Stimulated activated CD4-positive, alpha-beta T cell treated with anti-CD3 and anti-CD28 coated beads, Interleukin-12 subunit alpha, Interleukin-12 subunit beta, amount 100 ng/mL, for 4 hours (primary cell): ENCODE measurements around the gene NID2.

Source experiments
- DNase-seq: peaks from one replicate; pipeline ENCODE4 v3.0.0-alpha.2; 2020

Gene NID2

DNA sequence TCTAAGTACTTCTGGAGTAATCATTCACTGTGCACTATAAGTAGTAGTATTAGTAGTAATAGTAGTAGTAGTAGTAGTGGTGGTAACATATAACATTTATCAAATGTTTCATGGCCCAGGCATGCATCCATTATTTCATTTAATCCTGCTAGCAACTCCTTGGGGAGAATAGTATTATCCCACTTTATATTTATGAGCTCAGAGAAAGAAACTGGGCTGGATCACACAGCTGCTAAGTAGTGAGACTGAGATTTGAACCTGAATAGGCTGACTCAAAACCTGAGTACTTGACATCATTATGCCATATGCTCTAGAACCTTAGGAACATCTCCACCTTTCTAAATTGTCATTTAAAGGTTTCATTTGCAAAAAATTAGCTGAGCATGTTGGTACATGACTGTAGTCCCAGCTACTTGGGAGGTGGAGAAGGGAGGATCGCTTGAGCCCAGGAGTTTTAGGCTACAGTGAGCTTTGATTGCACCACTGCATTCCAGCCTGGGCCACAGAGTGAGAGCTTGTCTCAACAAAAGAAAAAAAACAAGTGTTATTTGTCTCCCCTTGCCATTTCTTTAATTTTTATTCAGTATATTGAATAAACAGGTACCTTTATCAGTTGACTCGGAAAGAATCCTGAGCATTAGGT is 11.4 kb upstream of the NID2 start:
- DNase-seq, result no peak

DNA sequence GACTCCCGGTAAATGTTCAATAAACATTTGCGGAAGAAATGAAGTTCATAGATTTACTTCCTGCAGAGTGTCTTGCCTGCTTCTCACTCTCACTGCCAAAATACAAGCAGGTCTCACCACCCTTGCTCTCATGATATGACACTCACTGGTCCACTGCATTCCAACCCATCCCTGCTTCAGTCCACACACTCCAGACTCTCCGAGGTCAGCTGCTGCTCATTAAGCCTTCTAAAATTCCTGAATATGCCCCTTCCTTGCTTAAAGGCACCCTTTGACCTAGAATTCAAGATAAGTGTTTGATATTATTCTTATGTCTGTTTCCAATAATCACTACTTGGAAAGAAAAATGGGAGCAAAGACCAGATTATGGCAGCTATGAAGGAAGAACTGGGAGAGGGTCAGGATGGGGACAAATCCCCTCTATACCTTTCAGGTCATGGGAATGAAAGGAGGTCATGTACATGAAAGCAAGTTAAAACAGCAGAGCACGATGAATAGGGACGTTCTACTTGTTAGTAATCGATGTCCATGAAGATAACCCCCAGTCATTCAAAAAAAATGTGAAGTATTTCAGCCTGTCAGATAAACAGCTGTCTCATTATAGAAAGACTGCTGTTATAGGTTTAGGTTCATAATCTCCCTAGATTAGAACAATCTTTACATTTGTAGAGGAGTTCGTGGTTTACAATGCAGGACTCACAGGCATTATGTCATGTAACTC is 10.5 kb upstream of the NID2 start:
- no peak for DNase-seq

DNA sequence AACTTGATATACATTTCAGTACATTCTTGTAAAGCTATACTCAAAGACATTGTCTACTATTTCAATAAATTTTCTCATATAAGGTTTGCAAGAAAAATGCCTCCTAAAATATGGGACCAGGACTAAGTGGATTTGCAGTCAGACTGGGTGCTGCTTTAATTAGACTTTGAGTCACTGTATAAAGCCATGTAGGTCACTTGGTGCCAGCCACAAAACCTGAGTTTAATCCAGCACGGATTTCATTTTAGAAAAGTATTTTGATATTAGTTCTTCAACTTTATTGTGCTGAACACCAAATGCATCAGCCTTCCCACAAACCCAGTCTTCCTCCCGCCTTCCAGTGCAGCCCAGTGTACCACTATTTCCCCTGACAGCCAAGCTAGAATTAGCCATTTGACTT is 9.9 kb upstream of the NID2 start:
- DNase-seq, result no peak

DNA sequence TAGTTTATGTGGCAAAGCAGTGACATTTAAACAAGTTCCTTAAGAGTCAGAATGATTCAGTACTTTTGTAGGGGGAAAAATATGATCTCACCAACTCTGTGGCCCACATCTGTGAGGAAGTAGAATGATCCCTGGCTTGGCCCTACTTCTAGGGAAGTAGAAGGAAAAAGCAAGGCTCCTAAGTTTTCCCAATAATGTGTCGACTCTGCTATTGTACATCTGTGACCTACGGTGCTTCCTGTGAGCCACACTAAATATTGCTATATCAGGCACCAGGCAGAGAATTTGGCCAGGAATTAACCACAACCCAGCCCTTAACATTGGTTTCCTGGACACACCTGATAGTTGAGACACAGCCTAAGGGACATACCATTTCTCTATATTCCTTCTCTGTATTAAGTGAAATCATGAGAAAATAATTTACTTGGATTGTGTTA is 9.3 kb upstream of the NID2 start:
- DNase-seq, result no peak

DNA sequence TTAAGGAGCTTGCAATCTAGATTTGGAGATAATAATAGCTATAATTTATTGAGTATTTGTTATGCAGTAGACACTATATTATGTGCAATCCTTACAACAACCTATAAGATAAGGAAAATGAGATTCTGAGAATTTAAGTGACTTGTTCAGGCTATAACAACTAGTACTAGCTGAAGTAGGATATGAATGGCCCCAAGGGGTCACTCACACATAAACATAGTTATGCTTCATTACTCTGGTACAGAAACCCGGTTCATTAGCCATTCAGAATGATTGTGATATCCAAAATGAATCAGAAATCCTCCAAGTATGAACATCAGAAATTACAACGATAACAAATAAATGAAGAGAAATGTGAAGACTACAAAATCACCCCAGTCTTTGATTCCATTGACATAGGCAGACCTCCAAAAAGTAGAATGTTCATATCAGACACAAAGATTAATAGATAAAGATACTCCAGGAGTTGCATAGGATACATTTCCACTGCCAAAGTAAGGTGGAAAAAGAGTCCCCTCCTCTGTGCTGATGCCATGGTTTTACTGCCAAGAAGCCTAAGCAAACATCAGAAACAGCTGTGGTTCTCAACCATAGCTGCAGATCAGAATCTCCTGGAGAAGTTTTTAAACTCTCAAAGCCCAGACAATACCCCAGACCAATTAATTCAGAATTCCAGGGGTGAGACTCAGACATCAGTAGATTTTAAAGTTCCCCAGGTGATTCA is 8.6 kb upstream of the NID2 start:
- no peak for DNase-seq

DNA sequence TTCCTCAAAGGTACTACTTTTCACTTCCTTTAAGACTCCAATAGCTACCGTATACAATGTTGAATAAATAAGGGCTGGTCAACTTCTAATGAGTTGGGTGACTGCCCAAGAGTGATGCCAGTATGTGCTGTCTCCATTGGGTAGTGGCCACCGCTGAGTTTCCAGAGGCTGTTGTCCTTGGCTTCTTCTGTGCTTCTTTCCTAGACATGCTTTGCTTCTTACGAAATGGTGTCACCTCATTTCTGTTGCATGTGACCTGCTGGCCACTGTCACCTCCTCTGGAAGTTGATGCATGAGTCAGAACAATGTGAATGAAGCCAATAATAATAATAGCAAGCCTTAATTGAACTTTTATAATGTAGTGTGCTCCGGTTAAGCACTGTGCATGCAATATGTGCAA is 7.5 kb upstream of the NID2 start:
- no peak for DNase-seq

DNA sequence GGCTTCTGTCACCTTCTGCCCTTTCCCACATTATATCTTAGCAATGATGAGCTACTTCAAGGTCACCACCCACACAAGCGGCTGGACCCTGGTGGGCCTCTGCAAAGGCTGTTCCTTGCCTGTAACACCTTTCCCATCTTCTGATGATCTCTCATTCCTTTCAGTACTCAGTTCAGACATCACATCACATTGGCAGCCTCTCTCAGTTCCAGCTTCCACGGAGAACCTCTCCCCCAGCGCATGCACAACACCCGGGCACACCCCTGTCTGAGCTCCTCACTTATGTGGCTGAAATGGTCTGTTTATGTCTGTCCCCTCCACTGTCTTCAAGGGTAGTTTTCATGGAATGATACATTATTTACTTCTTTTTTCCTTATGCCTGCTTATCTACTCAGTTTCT is 6.5 kb upstream of the NID2 start:
- no peak for DNase-seq

DNA sequence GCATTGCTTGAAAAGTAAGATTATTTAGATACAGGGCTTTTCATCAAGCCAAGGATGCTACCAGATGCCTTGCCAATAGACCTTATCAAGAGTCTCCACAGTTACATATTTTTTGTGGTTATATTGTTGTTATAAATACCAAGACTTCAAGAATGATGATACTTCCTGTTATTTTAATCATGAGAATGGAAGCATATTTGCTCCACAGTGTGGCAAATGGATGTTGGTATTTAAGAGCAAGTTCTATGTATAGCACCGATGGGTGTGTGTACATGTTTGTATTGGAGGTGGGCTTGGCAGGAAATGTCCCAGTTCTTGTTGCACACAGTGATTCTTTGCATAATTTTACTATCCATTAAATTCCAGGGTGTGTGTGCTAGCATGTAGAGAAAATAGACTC is 4.4 kb upstream of the NID2 start:
- no peak for DNase-seq

DNA sequence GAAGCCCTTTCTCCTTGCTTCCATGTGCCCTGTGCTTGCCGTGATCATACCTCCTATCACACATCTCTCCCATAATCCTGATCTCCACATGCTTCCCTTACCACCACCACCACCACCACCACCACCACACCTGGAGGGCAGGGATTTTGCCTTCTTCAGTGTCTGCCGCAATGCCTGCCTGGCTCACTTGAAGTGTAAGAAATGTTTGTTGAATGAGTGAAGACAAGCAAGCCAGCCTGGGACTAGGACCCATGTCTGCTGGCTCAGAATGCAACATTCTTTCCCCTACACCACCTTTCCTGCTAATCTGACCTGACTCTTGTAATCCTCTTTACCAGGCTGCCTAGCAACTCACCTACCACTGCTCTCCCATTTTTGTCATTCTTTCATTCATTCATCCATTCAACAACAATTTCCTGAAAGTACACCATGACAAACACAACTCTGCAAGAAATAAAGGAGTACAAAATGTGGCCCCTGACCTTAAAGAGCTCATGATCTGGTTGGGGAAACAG is 3.5 kb upstream of the NID2 start:
- no peak for DNase-seq

DNA sequence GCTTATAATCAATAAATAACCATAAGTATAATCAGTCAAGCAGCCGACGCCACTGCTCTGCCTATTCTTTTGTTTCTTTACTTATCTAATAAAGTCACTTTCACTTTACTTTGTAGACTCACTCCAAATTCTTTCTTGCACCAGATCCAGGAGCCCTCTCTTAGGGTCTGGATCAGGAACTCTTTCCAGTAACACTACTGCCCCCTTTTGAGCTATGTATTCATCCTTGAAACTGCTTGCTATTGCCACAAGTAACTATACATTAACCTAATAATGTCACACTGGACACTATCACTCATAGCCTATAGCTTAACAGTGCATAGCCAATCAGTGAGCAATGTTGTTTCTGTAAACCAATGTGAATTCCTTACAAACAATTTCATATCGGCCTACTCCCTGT is 2.8 kb upstream of the NID2 start:
- no peak for DNase-seq

DNA sequence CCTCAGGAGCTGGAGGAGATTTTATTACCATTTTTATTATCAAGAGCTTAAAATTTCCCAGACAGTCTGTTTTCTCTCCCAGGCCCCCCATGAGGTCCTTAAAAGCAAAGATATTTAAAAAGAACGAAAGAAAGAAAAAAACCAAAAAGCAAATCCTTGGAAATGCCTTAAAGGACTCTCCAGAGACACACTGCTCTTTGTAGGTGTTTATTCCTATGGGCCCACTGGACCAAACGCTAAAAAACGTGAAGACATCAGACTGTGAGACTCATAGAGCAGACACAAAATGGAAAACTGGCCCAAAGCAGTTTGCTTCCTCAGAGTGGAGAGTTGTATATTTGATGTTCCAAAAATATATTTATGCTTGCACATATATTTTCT is 1.2 kb upstream of the NID2 start:
- no peak for DNase-seq

DNA sequence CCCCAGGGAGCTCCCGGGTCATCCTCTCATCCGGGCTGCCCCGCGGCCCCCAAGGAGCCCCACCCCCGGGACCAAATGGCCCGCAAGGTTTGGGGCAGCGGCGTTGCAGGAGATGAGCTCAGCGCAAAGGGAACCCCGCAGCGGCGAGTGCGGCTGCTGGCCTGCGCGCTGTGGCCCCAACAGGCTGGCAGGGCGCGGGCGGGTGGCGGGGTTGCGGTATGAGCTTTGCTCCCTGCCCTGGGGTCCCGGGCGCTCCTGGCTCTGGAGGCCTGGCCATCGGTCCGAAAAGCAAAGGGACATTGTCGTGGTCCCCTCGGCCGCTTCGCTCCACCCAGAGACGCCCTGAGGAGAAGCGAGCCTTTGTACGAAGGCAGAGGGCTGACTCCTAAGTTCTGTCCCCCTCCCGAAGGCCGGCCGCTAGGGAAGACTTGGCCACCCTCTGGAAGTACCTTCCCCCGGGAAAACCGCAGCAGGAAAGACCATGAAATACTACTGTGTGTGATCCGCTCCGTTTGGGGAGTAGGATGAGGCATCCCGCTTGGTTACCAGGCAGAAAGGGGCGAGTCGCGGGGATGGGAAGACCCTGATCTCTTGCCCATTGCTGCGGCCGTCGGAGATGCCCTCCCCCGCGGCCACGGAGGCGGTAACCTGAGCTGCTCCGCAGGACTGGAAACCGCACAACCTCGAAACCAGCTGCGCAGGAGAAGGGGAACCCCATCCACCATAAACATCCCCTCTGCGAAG is 620 bp upstream of the NID2 start:
- no peak for DNase-seq

DNA sequence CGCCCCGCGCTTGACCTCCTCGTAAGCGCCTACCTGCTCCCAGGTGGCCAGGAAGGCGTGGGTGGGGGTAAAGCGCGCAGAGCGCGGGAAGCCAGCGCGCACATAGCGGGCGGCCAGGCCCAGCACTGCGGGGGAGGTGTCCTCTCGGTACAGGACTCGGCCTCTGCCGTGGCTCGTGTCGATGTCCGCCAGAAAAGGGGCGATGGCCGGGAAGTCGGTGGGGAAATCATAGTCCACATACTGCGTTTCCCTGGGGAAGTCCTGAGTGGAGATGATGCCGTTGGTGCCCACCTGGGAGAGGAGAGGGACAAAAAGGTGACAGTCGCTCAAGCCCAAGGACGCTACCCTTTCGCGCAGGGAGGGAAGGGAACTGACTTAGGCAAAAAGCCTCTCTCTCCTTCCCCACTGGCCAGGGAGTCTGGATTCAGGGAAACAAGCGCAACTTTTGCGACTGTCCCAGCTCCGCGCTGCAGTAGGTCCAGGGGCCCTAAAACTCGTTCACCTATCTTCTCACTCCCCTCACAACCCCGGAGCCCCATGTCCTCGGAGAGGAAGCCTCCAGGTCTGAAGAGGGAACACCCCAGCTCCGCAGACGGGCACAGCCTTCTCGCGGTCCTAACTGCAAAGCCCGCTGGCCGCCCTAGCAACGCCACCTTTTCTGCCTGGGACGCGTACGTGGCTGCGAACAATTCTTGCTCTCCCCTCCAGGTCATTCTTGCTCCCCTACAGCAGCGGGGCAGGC is 815 bp downstream of the NID2 start:
- no peak for DNase-seq

DNA sequence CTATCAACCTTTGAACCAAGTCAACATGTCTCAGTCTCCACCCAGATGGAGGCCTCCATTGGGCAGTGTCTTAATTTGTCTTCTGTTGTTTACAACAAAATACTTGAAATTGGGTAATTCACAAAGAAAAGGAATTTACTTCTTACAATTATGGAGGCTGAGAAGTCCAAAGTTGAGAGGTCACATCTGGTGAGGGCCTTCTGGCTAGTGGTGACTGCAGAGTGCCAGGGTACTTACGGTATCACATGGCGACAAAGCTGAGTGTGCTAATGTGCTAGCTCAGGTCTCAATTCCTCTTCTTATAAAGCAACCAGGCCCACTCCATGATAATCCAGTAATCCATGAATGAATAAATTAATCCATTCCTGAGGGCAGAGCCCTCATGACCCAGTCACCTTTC is 4.7 kb downstream of the NID2 start:
- DNase-seq, result no peak

DNA sequence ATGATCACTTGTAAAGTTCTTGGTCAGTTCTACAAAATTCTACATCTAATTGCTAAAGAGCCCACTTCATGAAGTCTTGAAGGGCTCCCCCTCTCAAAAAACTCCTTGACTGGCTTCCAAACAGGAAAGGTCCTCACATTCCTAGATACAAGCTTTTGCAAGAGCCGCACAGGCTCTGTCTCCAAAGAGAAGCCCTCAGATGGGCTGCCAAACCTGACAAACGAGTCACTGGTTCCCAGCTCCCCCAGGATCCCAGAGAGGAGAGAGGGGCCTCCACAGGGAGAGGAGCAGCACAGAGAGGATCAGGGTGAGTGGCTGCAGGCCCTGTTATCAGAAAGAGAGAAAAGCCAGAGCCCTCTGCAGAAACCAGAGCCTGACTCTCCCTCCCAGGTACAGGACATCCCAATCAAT is 5.8 kb downstream of the NID2 start:
- DNase-seq, result no peak

DNA sequence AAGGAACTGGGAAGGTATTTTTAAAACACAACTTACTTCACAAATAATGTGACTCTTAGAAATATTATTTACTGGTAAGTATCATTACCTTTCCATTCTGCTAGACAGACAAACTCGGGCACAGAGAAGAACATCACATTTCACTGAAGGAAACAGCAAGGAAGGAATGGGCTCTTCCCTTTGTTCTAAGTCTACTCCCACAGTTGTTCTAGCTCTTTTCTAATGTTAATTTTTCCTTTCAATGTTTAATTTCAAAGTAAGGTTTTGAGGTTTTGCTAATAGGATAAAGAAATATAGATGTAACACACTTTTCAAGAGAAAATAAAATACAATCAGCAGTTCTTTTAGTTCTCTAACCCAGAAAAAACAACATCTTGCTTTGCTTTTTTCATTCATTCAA is 7.0 kb downstream of the NID2 start:
- no peak for DNase-seq

DNA sequence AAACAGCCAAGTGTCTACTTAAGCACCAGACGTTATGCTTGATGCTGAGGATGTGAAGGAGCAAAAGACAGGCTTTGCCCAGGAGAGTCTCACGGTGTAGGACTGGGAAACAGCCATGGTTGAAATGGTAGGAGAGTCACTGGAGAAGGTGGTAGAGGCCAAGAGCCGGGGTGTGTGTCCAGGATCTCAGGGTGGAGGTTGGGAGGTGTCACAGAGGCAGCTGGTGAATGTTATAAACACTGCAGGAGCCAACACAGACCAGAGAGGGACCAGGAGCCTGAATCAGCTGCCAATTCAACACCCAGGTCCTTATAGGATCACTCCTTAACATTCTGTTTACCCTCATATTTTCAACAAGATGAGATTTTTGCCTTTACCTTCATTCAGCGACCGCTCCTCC is 7.5 kb downstream of the NID2 start:
- no peak for DNase-seq

DNA sequence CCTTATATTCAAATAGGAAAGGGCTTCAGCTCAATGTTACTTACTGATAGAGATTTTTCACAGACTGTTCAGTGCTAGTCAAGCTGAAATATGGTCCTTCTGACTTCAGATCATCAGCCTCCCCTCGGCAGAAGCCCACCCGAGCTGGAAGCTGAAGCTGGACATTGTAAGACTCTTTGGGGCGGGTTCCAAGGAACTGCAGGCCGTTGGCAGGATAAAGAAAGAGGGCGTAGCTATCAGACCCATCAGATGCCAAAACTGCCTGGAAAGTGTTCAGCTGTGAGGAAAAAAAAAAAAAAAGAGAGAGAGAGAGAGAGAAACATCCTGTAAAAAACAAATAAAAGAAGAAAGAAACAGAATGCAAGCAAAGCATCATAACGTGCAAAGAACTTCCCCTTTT is 8.8 kb downstream of the NID2 start:
- DNase-seq, result no peak

DNA sequence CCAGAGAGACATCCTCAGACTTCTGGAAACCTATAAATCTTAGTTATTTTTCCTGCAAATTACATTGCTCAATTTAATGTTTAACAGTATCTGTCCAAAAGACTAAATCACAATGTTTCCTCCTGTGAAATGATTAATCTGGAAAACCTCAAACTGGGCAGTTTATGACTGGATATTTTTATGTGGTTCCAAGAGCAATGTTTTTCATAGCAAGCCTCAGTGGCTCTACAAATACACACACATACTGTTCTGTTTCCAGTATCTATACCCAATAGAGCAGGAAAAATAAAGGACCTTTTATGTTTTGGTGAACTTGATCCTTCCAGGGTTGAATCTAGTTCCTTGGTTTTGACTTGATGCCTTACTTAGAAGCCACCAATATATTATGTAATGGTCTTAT is 9.2 kb downstream of the NID2 start:
- DNase-seq, result no peak

DNA sequence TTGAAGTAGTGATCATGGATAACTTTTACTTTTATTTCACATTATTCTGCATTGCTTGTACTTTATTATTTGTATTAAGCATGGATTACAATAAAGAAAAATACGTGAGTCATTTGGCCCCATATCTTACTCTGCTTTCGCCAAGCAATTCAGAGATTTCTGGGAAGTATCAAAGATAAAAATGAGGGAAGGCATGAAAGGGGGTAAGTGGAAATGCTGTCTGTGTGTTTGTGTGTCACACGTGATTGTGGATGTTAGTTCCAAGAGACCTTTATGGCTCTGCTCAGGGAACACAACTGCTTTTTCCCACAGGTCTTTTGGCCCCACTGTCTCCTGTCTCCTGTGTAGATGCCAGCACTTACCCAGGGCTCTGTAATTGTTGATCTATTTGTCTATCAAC is 10.5 kb downstream of the NID2 start:
- DNase-seq, result no peak

DNA sequence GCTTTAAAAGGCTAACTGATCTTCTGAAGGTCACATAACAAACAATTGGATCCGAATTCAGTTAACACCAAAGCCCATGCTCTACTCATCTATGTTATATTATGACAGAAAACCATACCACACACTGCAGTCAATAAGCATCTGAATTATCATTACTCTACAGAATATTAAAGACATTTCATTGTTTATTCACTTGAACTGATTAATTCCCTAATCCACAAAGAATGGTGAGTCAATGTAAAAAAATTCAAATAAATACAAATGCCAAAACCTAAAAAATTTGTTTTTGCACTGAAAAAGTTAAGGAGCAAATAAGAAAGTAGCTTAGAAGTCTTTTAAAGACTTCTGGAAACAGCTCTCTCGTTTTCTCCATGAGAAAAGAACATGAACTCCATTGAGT is 13.7 kb downstream of the NID2 start:
- DNase-seq, result no peak

DNA sequence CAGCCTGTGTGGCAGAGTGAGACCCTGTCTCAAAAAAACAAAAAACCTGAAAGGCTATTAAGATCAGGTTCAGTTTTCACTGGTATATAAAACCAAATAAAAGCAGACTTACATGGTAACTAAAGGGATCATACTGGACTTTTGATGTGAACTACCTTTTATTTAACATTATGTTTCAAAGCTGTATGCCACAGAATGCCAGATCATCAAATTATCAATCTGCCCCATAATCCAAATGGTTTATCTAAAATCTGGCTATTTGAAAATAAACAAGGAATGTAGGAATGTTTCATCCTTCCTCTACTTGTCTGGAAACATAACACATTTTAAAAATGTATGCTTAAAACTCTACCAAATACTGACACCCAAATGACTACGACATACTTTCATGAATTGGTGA is 14.2 kb downstream of the NID2 start:
- DNase-seq, result no peak

DNA sequence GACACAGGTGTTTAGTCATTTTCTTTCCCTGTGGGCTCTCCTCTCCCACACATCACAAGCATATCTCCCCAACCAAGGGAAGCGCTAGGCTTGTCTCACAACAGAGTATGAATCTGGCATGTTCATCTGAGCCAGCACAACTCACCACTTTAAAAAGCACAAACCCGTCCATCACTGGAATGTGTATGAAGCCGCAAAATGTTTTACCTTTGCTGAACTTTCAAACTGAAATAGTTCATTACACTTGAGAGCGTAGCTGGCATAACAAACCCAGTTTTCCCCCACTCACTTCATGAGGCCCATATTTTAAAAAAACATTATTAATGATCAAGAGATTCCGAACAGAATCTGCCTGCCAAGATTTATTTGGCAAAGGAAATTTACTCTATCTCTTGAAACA is 15.8 kb downstream of the NID2 start:
- no peak for DNase-seq
